HG02763 (cell line): ENCODE measurements around the gene RHEBL1.

ENCODE experiments used
- ATAC-seq: cut with Tn5 transposase; IDR thresholded peaks from one replicate; pipeline ENCODE4 v1.9.1; 2021; ENCODE audit warnings: mild to moderate bottlenecking, moderate library complexity; ENCODE audit not compliant: unreplicated experiment

Gene RHEBL1

GRCh38 chr12:49022558-49023178 lies 47.1 kb downstream of the RHEBL1 start:
- no peak for ATAC-seq

GRCh38 chr12:49021292-49021915 lies 48.4 kb downstream of the RHEBL1 start:
- ATAC-seq = no peak

GRCh38 chr12:49020441-49020840 lies 49.3 kb downstream of the RHEBL1 start:
- ATAC-seq = no peak

GRCh38 chr12:49019443-49020324 lies 50.1 kb downstream of the RHEBL1 start:
- ATAC-seq = no peak

GRCh38 chr12:49019120-49019430 lies 50.7 kb downstream of the RHEBL1 start:
- peak; percentile 16 for ATAC-seq

- peak; percentile 84 for ATAC-seq
Measured at GRCh38 chr12:49018261-49019119, 51.3 kb downstream of the RHEBL1 start, which contains the start of gene PRKAG1. Gene PRKAG1, minus strand, starts transcription at chr12:49018776. Its CDS starts 36 bp downstream, at chr12:49018740.

GRCh38 chr12:49017891-49018260 lies 51.9 kb downstream of the RHEBL1 start:
- no peak for ATAC-seq

GRCh38 chr12:49015196-49015595 lies 54.6 kb downstream of the RHEBL1 start:
- no peak for ATAC-seq
